GM19324 (cell line): ENCODE measurements around the gene EAF1.
"Not testable (repeated sequence)": the region's sequence is repeated elsewhere in the genome, so short reads cannot be mapped to it uniquely, and the experiment has no call there.

Experiments used
- ATAC-seq: cut with Tn5 transposase; IDR thresholded peaks from one replicate; pipeline ENCODE4 v1.9.1; 2021; ENCODE audit warnings: mild to moderate bottlenecking, moderate library complexity; ENCODE audit not compliant: unreplicated experiment, low FRiP score

EAF1 gene

DNA sequence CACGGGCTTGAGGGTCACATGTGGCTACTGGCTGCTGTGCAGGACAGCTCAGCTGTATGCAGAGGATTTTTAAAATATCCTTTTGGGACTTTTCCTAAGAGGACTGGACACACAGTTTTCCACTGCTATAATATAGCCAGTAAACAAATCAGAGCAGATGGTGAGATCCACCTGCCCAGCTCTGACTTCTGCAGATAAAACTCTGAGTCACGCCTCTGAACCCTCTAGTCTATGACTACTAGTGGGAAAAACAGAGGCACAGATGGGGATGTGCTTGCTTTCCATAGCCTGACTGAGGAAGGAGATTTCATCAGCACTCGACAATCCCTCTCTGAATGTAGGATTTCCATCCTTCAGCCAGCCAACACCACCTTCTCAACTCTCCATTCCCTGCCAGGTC lies 49.0 kb downstream of the EAF1 start:
- ATAC-seq: no peak

- ATAC-seq: no peak
These were observed 50.7 kb downstream of the EAF1 start for GRCh38 chr3:15477951-15478639.

- ATAC-seq: no peak
These were observed 51.2 kb downstream of the EAF1 start for GRCh38 chr3:15478640-15478979.

DNA sequence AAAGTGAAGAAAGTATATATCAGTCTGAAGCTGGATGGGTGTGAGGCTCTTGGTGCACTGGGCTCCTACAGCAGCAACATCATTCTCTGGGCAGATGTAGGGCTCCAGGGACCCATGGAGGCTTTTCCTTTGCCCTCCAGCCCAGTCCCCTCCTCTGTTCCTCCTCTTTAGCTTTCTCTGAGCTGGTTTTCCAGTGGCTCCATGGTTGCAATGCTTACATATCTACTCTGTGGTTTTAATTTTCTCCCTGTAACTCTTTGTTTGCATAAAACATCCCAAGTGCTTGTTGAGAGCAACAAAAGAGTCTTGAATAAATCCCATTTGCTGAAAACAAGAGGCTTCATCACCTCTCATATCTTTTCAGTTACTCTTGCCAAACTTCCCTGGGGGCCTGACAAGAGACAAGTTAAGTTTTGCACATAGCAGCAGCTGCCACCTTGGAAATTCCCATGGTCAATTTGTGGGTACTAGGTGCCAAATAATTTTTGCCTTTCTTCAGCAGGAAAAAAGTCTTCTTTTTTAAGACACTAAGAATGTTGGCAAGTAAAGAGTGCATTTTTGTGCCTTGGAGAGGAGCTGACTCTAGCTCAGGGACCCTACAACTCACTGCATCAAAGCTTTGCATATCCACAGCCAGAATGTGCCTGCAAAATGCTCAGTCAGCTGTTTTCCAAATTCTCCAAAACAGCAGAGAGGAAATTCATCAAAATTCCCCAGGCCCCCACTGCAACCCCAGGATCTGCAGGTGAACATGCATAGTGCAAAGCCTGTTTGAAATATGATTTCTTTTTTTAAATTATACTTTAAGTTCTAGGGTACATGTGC lies 52.2 kb downstream of the EAF1 start:
- no peak for ATAC-seq

DNA sequence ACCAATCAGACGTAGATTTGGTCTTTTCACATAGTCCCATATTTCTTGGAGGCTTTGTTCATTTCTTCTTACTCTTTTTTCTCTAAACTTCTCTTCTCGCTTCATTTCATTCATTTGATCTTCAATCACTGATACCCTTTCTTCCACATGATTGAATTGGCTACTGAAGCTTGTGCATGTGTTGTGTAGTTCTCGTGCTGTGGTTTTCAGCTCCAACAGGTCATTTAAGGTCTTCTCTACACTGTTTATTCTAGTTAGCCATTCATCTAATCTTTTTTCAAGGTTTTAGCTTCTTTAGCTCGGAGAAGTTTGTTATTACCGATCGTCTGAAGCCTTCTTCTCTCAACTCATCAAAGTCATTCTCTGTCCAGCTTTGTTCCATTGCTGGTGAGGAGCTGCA lies 57.2 kb downstream of the EAF1 start:
- not testable (repeated sequence) for ATAC-seq

GRCh38 chr3:15486020-15486419 lies 58.6 kb downstream of the EAF1 start:
- ATAC-seq: no peak

- ATAC-seq: no peak
These were observed 59.6 kb downstream of the EAF1 start for GRCh38 chr3:15486979-15487378.

DNA sequence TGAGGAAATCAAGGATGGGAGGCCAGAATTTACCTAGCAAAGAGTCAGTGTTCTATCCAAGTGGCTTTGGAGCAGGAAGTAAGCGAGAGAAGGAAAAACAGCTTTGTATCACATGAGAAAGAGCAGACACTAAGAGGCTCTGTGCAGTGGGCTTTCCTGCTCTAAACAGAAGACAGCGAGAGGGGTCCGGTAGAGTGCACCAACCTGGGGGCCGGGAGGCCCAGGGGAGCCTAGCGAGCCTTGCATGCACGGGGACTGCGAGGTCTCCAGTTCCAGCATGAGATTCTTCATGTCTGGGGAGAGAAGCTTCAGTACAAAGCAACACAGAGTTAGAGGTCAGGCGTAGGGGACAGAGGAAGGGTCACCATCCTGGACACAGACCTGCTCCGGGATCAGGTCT lies 60.6 kb downstream of the EAF1 start:
- ATAC-seq: no peak

GRCh38 chr3:15490158-15490557 lies 62.8 kb downstream of the EAF1 start:
- ATAC-seq: no peak

DNA sequence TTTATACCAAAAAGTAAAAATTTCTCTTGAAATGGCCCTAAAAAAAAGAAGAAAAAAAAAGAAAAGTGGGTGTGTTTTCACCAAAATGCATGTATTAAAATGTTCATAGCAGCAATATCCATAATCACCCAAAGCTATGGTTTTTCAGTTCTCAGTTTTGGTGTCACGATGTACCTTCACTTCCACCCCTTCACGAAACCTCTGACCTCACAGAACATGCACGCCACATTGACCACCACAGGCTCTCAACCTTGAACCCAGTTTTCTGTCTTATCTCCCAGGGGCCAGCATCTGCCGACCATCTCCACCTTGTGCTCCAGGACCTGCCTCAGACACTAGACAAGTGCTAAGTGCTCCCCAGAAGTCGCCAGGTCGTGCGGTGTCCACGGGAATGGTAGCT lies 63.7 kb downstream of the EAF1 start:
- ATAC-seq: no peak
